Nephron (organoid): Measurements from ENCODE around the gene TECPR2.

Source experiments
- H3K27ac Mint-ChIP-seq, 3 experiments: 2 replicates each; pipeline ENCODE4 v1.8.0; 2020; ENCODE audit warnings: mixed read lengths in 3 of 3, mild to moderate bottlenecking in 2 of 3, moderate library complexity in 1 of 3
- H3K27me3 Mint-ChIP-seq: 2 replicates; pipeline ENCODE4 v1.8.0; 2021; ENCODE audit warnings: low read depth, mild to moderate bottlenecking, moderate library complexity, mixed read lengths
- H3K36me3 Mint-ChIP-seq: 2 replicates; pipeline ENCODE4 v1.8.0; 2020; ENCODE audit warnings: low read depth, mixed read lengths
- H3K4me1 Mint-ChIP-seq: 2 replicates; pipeline ENCODE4 v1.8.0; 2020; ENCODE audit warnings: mixed read lengths
- H3K4me3 Mint-ChIP-seq, 3 experiments: 2 replicates each; pipeline ENCODE4 v1.8.0; 2020; ENCODE audit warnings: mild to moderate bottlenecking in 3 of 3, mixed read lengths in 3 of 3, moderate library complexity in 2 of 3
- H3K9me3 Mint-ChIP-seq: 2 replicates; pipeline ENCODE4 v1.8.0; 2020; ENCODE audit warnings: mixed read lengths
- TF ChIP-seq, protein P1 (sequence below), 3 experiments: fragments of 200-600 bp; sonication (generic); IDR thresholded peaks; one replicate each; pipeline ENCODE4 v1.5.0; 2021; ENCODE audit warnings: antibody characterized with exemption in 3 of 3; ENCODE audit not compliant: unreplicated experiment in 3 of 3

TECPR2 gene

DNA sequence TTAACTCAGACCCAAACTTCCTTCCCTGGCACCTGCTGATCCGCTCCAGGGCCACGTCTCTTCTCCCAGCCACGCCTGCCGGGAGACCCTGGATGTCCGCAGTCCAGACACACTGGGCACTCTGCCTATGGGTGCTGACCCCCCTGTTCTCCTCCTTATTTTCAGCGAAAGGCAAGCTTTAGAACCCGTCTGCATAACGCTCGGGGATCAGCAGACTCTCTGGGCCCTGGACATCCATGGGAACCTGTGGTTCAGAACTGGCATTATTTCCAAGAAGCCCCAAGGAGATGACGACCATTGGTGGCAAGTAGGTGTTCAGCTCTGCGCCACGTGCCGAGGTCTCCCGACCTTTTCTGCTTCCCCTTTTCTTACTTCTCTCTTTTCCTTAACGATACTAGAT is 82.9 kb downstream of the TECPR2 start:
- TF ChIP-seq, protein P1, sequence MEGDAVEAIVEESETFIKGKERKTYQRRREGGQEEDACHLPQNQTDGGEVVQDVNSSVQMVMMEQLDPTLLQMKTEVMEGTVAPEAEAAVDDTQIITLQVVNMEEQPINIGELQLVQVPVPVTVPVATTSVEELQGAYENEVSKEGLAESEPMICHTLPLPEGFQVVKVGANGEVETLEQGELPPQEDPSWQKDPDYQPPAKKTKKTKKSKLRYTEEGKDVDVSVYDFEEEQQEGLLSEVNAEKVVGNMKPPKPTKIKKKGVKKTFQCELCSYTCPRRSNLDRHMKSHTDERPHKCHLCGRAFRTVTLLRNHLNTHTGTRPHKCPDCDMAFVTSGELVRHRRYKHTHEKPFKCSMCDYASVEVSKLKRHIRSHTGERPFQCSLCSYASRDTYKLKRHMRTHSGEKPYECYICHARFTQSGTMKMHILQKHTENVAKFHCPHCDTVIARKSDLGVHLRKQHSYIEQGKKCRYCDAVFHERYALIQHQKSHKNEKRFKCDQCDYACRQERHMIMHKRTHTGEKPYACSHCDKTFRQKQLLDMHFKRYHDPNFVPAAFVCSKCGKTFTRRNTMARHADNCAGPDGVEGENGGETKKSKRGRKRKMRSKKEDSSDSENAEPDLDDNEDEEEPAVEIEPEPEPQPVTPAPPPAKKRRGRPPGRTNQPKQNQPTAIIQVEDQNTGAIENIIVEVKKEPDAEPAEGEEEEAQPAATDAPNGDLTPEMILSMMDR (IDR thresholded peaks at IDR 0.05; ENCODE audit: unreplicated experiment in 3 of 3) = no peak
- no peak overlapping the region for H3K4me3 Mint-ChIP-seq
- H3K36me3 Mint-ChIP-seq = peaks cover 62% of the 10 kb centered on the region
- H3K27me3 Mint-ChIP-seq = no peaks in the 10 kb centered on the region
- no peaks in the 10 kb centered on the region for H3K9me3 Mint-ChIP-seq
- H3K4me1 Mint-ChIP-seq = no peaks in the 10 kb centered on the region
- no peak overlapping the region for H3K27ac Mint-ChIP-seq

DNA sequence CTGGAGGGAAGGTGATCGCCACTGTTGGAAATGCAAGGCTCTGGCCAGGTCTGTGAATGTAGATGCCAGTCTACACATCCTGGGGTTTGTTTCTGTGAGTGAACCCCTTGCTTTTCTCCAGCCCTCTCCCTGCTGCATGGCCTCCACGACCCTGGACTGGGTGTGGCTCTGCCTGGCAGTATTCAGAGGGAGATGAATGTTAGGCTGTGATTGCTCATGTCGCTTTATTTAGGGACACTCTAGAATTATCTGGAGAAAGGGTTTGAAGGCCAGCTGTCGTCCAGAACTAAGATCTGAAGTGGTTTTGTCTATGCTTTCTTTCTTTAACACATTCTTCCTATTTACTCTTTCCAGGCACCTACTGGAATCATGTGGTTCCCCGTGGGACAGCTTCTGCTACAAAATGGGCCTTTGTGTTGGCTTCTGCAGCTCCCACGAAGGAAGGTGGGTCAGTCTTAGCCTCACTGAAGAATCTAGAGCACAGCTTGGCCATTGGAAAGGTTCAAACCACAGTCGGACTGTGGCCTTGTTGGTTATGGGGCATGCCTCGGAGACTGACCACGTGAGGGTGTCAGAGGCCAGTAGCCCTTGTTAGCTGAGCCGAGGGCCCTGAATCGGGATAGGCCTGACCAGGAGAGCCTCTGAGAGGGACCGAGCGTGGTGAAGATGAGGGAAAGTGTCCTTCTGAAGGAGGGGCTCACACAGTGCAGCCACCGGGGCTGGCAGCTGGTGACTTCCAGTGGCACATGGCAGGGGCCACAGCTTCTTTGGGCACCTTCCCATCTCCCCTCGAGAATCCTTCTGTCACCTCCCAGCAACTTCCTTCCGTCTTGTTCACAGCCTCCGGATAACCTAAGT is 87.7 kb downstream of the TECPR2 start:
- TF ChIP-seq, protein P1 (IDR thresholded peaks at IDR 0.05; ENCODE audit: unreplicated experiment in 3 of 3) = no peak
- Mint-ChIP-seq H3K27me3 (no peaks in the 10 kb centered on the region), H3K4me1 (no peaks in the 10 kb centered on the region), H3K4me3 (no peak overlapping the region), H3K36me3 (peaks cover 47% of the 10 kb centered on the region), H3K27ac (no peak overlapping the region), H3K9me3 (no peaks in the 10 kb centered on the region)

DNA sequence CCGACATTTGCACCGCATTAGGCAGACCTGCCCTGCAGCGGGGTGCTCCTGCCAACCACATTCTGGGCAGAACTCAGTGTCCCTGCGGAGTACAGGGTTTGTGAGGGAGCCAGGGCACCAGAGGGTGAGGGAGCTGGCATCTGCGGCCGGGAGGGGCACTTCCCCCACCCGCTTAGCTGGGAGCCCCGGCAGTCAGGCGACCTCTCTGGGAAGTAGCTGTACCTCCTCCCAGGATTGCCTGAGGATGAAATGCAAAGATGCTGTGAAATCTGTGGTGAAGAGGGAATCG is 88.3 kb downstream of the TECPR2 start:
- H3K36me3 Mint-ChIP-seq = peaks cover 47% of the 10 kb centered on the region
- H3K27ac Mint-ChIP-seq = no peak overlapping the region
- H3K4me3 Mint-ChIP-seq = no peak overlapping the region
- H3K4me1 Mint-ChIP-seq = no peaks in the 10 kb centered on the region
- TF ChIP-seq, protein P1 (IDR thresholded peaks at IDR 0.05; ENCODE audit: unreplicated experiment in 3 of 3) = no peak
- H3K27me3 Mint-ChIP-seq = no peaks in the 10 kb centered on the region
- H3K9me3 Mint-ChIP-seq = no peaks in the 10 kb centered on the region

DNA sequence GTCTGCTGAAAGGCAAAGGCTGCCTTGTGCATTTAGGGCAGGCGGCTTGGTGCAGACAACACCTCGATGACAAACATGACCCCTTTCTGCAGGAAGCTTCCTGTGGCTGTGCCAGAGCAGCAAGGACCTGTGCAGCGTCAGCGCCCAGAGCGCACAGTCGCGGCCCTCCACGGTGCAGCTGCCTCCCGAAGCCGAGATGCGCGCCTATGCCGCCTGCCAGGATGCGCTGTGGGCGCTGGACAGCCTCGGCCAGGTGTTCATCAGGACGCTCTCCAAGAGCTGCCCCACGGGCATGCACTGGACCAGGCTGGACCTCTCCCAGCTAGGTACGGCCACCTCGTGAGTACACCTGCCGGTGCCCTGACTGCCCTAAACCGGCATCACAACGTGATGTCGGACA is 89.6 kb downstream of the TECPR2 start:
- no peaks in the 10 kb centered on the region for H3K27me3 Mint-ChIP-seq
- TF ChIP-seq, protein P1 (IDR thresholded peaks at IDR 0.05; ENCODE audit: unreplicated experiment in 3 of 3) = no peak
- H3K4me3 Mint-ChIP-seq = no peak overlapping the region

DNA sequence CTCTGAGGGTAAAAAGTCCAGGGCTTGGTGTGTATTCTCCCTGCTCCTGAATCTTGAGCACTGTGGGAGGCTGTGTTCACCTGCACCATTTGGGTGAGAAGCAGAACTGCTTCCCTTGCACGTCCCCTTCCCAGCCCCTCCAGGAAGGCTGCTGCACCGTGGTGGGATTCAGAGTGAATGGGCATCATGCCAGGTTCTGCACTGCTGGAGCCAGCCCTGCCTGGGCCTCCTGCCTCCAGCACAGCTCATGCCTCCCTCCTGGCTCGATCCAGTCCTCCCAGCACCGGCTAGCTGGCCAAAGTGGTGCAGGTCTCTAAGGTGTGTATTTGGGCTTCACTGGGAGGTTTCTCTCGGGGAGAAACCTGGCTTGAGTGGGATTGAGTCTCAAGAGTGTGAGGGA is 92.0 kb downstream of the TECPR2 start:
- H3K4me1 Mint-ChIP-seq = no peaks in the 10 kb centered on the region
- H3K36me3 Mint-ChIP-seq = peaks cover 47% of the 10 kb centered on the region
- H3K27ac Mint-ChIP-seq = no peak overlapping the region
- H3K9me3 Mint-ChIP-seq = no peaks in the 10 kb centered on the region
- H3K27me3 Mint-ChIP-seq = no peaks in the 10 kb centered on the region
- TF ChIP-seq, protein P1 (IDR thresholded peaks at IDR 0.05; ENCODE audit: unreplicated experiment in 3 of 3) = no peak
- H3K4me3 Mint-ChIP-seq = no peak overlapping the region

More for the DNA sequence above, 89.6 kb downstream of the TECPR2 start:
- Mint-ChIP-seq H3K9me3 (no peaks in the 10 kb centered on the region), H3K27ac (no peak overlapping the region), H3K36me3 (peaks cover 42% of the 10 kb centered on the region), H3K4me1 (no peaks in the 10 kb centered on the region)

DNA sequence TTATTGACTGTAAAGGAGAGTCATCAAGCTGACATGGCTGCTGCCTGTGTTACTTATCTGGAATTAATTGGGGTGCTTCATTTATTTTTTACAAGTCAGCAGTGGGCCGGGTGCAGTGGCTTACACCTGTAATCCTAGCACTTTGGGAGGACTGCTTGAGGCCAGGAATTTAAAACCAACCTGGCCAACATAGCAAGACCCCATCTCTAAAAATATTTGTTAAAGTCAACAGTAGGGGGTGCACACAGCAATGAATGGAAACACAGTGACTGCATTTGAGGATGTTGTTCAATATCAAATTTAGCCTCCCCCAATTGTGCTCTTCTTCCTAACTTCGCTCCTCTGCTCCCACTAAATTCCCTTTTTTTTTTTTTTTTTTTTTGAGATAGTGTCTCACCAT is 94.8 kb downstream of the TECPR2 start:
- Mint-ChIP-seq H3K9me3 (no peaks in the 10 kb centered on the region), H3K36me3 (peaks cover 41% of the 10 kb centered on the region), H3K27ac (no peak overlapping the region), H3K4me1 (peaks cover 10% of the 10 kb centered on the region), H3K27me3 (peaks cover 1% of the 10 kb centered on the region), H3K4me3 (no peak overlapping the region)
- TF ChIP-seq, protein P1 (IDR thresholded peaks at IDR 0.05; ENCODE audit: unreplicated experiment in 3 of 3) = no peak
